NCI-H146 (cell line): ENCODE results near the gene KRT7.
"Not testable (repeated sequence)": the region's sequence is repeated elsewhere in the genome, so short reads cannot be mapped to it uniquely, and the experiment has no call there.

Experiments
- DNase-seq: peaks from one replicate; lab custom pipeline; 2025; lab: John Stamatoyannopoulos, UW

The KRT7 gene

DNA sequence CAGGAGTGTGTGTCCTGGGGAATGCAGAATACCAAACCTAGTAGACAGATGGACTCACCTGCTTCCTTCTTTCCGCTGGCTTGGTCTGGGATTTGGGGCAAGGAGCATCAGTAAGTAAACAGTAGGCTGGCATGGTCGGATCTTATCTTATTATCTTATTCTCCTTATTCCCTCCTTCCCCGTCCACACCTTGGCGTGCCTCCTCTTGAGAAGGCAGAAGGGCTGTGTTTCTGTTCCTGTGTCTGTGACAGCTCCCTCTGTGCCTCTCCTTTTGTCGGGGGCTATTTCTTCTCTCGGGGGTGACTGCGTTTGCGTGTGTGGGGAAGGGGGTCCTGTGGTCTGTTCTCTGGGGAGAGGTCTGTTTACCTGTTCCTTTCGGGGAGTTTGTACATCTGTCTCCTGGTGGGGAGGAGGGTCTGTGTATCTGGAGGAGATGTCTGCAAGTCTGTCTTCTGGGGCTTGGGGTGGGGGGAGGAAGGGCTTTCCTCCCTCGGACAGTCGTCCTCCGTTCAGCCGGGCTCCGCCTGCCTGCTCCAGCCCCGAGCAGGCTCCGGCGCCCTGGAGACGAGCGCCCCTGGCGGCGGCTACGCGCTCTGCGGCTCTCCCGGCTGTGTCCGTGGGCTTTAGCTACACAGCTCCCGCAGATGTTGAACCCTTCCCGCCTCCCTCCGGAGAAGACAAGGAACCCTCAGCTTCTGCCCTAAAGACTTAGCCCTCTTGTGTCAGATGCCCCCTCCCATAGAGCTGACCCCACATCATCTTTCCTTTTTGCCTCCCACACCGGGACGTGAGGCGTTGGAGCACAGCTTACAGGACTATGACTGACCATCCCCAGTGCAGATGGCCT lies 45.8 kb downstream of the KRT7 start:
- peak; percentile 74 for DNase-seq

- no peak for DNase-seq
These were observed 46.6 kb downstream of the KRT7 start for GRCh38 chr12:52279422-52280318.

DNA sequence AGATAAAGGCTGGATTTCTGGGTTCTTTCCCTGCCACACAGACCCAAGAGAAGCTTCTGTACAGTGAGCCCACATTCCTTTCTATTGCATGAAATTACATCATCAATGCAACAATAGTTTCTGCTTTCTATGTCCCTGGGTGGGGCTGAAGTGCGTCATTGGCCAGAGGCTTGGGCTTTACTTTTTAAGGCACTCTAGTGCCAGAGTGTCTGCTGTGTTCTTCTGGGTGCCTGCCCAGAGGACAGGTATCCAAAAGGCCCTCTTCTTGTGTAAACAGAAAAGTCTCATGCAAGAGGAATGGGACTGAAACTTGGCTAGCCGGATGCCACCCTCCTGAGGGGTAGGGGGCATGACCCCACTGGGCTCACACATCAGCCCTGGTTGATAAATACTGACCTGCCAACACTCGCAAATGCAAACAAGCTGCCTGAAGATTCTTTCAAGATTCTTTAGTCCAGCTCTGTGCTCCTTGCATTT lies 47.3 kb downstream of the KRT7 start:
- no peak for DNase-seq

DNA sequence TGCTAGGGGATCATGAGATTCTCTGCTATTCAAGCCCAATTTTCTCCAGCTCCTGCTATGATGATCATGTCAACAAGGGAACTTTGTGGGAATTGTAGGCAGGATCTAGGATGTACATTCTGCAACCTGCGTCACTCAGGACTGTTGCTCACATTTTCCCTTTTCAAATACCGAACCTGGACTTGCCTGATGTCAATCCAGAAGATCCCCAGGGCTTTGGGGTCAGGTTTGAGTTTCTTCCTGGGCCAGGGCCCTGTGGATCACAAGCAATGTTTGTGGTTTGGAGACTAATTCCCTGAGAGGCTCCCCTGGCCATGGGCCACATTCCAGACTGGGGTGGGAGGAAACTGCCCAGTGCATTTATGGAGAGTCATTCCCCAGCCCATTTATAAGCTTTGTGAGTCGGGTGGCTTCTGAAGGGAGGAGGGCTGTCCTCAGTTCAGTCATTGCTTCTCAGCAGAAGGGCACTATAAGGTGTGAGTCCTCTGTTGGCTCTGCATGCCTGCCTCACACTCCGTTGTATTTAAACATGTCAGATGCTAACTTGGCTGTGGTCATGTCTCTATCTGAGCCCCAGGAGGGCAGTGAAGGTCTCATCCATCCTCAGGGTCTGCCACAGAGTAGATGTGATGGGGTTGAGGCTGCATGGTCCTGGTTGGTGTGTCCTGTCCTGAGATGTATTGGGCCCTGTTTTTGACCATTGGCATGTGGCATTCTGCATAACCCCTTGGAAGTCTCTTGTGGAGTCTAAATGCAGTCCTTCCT lies 47.9 kb downstream of the KRT7 start:
- DNase-seq, result no peak

DNA sequence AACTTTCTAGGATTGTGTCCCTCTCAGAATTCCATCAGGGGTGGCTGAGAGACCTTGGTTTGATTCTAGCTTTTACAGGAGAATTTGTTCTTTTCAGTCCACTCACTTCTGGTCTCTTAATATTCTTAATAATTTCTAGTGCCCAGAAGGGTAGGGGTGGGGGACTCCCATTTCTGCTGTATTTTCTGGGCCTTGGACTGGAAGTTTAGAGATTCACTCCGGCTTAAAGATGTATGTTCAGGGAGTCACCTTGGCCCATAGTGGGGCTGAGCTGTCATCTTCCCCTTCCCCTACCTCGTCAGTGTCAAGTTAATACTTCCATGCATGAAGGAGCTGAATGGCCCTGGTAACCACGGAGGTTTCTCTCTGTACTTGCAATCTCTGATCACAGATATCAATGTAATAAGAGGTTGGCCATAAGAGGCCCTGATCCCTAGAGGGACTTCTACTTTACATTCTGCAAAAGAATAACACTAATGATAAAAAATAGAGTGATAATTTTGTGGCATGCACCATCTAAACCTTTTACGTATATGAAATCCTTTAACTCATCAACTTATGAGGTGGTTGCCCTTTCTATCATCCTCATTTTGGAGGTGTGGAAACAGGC lies 51.6 kb downstream of the KRT7 start:
- no peak for DNase-seq

GRCh38 chr12:52285172-52285745 lies 52.2 kb downstream of the KRT7 start:
- DNase-seq, result no peak

- no peak for DNase-seq
These were observed 52.9 kb downstream of the KRT7 start for GRCh38 chr12:52285851-52286530.

GRCh38 chr12:52286857-52287785 lies 54.1 kb downstream of the KRT7 start:
- not testable (repeated sequence) for DNase-seq

- DNase-seq, result not testable (repeated sequence)
These were observed 55.1 kb downstream of the KRT7 start for GRCh38 chr12:52287816-52288805.

DNA sequence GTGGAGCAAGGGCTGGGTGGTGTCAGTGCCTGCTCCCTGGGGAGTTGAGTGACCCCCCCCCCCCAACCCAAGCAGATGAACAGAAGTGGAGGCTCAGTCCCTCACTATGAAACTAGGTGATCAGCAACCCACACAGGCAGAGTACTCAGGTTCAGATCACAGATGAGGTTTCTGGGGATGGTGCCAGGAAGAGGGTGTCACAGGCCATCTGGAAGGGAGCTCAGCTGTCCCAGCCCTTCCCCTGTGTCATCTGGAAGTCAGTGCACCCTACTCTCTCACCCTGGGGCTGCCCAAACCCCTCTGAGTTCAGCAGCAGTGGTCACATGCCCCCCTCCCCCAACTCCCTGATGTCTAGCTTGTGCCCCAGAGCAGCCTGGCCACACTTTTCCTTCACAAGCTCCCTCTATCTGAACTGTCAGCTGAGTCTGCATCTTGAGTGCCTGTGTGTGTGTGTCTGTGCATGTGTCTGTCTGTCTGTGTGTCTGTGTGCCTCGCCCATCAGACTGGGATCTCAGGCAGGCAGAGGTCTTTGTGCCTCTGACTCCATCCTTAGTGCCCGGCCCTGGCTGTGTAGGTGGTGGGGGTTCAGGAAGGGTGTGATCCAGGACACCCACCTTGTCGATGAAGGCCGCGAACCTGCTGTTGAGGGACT lies 57.6 kb downstream of the KRT7 start:
- not testable (repeated sequence) for DNase-seq

DNA sequence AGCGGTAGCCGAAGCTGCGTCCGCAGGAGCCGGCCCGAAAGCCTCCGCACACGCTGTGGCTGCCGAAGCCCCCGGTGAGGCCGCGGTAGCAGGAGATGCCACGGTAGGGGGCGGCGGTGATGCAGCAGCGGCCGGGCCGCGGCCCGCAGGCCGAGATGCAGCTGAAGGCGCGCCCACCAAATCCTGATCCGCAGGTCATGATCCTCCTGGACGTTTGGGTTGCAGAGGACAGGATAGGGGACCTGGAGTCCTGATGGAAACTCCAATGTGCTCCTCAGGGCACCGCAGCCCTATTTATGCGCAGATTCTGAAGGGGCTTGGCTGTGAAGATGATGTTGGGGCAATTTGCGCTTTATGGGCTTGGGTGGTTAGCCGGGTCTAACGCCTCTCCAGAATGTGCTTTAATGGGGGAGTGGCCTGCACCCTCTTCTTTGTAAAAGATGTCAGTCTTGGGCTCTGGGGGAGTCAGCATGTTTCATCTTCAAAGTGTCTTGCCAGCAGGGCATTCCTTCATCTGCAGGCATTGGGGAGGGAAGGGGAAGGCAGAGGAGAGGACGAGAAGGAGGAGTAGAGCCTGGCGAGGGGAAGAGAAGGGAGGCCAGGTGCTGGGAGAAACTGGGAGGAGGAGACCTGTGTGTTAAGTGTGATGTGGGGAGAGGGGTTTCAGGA lies 58.4 kb downstream of the KRT7 start, which contains the start of gene KRT81:
Gene KRT81 (minus strand): TSS at position 268 of the 669 bp plus-strand sequence. CDS start 69 bp downstream, at position 199.
- DNase-seq, result no peak

GRCh38 chr12:52293926-52294325 lies 60.9 kb downstream of the KRT7 start:
- no peak for DNase-seq

- DNase-seq, result no peak
These were observed 61.8 kb downstream of the KRT7 start for GRCh38 chr12:52294803-52295202.

DNA sequence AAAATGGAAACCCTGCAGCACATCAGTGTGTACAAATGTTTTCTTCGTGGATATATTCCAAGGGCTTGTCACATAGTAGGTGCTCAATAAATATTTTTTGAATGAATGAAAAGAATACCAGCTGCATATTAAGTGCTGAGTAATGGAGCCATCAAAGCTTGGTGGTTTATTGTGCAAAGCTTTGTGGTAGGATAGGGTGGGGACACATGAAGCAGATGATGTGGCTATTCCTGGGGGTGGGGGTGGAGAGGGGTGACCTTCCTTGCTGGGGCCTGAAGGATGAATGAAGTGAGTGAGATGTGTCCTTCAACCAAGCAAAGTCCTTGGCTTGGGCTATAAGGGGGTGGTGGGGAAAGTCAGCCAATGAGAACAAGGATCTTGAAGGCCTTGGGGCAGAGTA lies 62.6 kb downstream of the KRT7 start:
- DNase-seq, result no peak

GRCh38 chr12:52296572-52297215 lies 63.7 kb downstream of the KRT7 start:
- no peak for DNase-seq
